GM21737 (cell line): Measurements from ENCODE around the gene ZNF814.
"Not testable (repeated sequence)": the region's sequence is repeated elsewhere in the genome, so short reads cannot be mapped to it uniquely, and the experiment has no call there.

Source experiments
- ATAC-seq: cut with Tn5 transposase; IDR thresholded peaks from one replicate; pipeline ENCODE4 v1.9.1; 2021; ENCODE audit warnings: mild to moderate bottlenecking, moderate library complexity; ENCODE audit not compliant: unreplicated experiment

Gene ZNF814

GRCh38 chr19:57888560-57889231 lies at the start of gene ZNF814:
Gene ZNF814, minus strand, starts transcription at chr19:57889037. Its CDS starts 235 bp downstream, at chr19:57888802.
- ATAC-seq, result peak; percentile 72

- no peak for ATAC-seq
Observed at GRCh38 chr19:57935731-57936130, 46.9 kb upstream of the ZNF814 start.

GRCh38 chr19:57934820-57935665 lies 46.2 kb upstream of the ZNF814 start, which contains the start of gene ZNF418:
Gene ZNF418, minus strand, starts transcription at chr19:57935402. Its CDS starts 1,580 bp downstream, at chr19:57933822.
- ATAC-seq, result no peak

- ATAC-seq, result no peak
Observed at GRCh38 chr19:57927587-57927986, 38.8 kb upstream of the ZNF814 start.

- peak; percentile 98 for ATAC-seq
Observed at GRCh38 chr19:57916168-57916995, 27.5 kb upstream of the ZNF814 start, which contains the start of gene ZNF417. Gene ZNF417, minus strand, starts transcription at chr19:57916592. Its CDS starts 181 bp downstream, at chr19:57916411.

GRCh38 chr19:57914531-57914930 lies 25.7 kb upstream of the ZNF814 start:
- ATAC-seq, result no peak

GRCh38 chr19:57907394-57907793 lies 18.6 kb upstream of the ZNF814 start:
- no peak for ATAC-seq

GRCh38 chr19:57905258-57905657 lies 16.4 kb upstream of the ZNF814 start:
- ATAC-seq, result no peak

DNA sequence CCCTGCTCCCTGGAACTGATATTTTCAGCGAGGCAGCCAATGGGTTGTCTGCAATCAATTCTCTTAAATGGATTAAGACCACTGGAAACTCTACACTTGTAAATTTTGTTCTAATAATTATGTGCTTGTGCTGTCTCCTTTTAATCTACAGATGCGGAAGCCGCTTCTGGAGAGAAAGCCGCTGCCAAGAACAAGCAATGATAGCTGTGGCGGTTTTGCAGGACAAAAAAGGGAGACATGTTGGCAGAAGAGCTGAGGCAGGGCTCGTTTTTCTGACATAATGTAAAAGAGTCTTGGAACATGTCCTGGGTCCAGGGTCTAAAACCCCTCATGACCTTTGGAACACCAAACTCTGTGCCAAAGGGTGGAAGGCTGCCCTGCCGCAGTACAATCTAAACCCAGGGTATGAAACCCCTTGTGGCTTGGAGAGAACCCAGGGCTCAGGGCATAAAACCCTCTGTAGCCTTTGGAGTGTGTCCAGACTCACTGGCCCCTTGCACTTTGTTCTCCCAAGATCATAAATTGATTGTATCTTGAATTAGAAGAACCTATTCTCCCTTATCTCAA lies 14.9 kb upstream of the ZNF814 start:
- ATAC-seq, result no peak

GRCh38 chr19:57900311-57900710 lies 11.5 kb upstream of the ZNF814 start:
- no peak for ATAC-seq

- not testable (repeated sequence) for ATAC-seq
Observed at GRCh38 chr19:57890706-57891105, 1.9 kb upstream of the ZNF814 start.

DNA sequence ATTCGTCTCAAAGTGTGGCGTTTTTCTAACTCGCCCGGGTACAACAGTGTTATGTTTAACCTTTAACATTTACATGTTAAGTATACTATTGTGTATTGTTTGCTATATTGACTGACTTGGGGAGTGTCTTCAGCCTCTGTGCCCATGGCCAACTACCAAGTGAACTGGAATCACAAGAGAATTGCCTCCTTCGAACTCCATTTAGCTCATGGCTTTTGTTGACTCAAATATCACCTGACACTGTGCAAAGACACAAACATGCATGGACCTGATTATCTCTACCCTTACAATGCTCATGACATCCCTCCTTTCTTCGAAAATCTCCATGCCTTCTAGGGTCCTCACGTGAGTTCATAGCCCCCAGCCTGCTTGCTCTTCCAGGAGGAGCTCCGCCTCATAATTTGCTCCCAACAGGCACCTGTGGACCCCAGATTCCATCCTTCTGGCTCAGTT lies 704 bp downstream of the ZNF814 start:
- ATAC-seq, result no peak

- no peak for ATAC-seq
Observed at GRCh38 chr19:57887195-57887941, 1.5 kb downstream of the ZNF814 start.

DNA sequence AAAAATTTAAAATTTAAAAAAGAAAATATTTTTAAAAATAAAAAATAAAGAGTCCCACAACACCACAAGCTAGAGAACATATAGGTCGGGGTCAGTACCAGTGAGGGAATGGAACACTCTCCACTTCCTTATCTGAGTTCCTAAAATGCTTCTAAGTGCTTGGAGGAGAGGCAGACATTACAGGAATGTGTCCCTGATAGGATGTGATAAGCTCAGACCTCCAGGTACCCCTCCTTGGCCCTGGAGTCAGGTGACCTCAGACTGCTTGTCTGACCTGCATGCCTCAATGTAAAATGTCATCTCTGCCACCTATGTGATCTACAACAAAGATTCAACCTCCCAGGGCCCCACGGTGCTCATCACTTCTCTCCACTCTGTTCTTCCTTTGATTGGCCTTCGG lies 2.8 kb downstream of the ZNF814 start:
- no peak for ATAC-seq

GRCh38 chr19:57873883-57874799 lies 14.7 kb downstream of the ZNF814 start:
- not testable (repeated sequence) for ATAC-seq

- no peak for ATAC-seq
Observed at GRCh38 chr19:57872450-57872849, 16.4 kb downstream of the ZNF814 start.

GRCh38 chr19:57870225-57870624 lies 18.6 kb downstream of the ZNF814 start:
- ATAC-seq, result no peak

DNA sequence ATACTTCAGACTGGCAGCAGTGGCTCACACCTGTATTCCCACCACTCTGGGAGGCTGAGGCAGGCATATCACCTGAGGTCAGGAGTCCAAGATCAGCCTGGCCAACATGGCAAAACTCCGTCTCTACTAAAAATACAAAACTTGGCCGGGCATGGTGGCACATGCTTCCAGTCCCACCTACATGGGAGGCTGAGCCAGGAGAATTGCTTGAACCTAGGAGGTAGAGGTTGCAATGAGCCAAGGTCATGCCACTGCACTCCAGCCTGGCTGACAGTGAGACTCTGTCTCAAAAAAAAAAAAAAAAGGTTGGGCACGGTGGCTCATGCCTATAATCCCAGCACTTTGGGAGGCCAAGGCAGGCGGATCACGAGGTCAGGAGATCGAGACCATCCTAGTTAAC lies 19.2 kb downstream of the ZNF814 start:
- ATAC-seq, result not testable (repeated sequence)
